ENCODE measurements around the gene SHBG.
"Not testable (repeated sequence)": the region's sequence is repeated elsewhere in the genome, so short reads cannot be mapped to it uniquely, and the experiment has no call there.

GRCh38 chr17:7625749-7626148, 4.2 kb upstream of the SHBG start:
- TF ChIP-seq CTCF, POLR2A (IDR thresholded peaks at IDR 0.05): not testable (repeated sequence)
